HUDEP-2 (cell line): ENCODE measurements around the gene KRTAP4-4.
"Not testable (repeated sequence)": the region's sequence is repeated elsewhere in the genome, so short reads cannot be mapped to it uniquely, and the experiment has no call there.

Experiments
- DNase-seq, 76 experiments: peaks; one replicate each; lab custom pipeline; 2025; ENCODE audit not compliant: unreplicated experiment in 76 of 76; lab: John Stamatoyannopoulos, UW

Gene KRTAP4-4

DNA sequence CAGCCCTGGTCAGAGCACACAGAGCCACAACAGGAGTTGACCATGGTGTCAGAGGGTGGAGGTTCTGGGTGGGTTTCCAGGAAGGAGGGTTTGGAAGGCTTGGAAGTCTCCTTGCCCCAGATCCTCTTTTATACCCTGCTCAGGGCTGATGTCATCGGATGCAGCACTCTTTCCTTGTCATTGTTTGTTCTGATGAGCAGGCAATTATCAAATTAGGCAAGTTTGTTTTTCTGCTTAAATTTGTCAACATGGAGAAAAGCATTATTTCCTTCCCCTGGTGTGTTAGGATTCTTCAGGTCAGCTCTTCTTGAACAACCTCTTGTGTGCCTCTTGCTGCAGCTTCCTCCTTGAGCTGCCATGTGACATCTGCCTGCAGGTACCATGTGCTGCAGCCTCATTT, at the start of gene KRTAP4-4:
Gene KRTAP4-4 (minus strand): TSS at position 101 of the 400 bp plus-strand sequence. CDS start 57 bp downstream, at position 44.
- no peak for DNase-seq

- no peak for DNase-seq
Measured at GRCh38 chr17:41199421-41200078, 39.0 kb upstream of the KRTAP4-4 start.

- no peak for DNase-seq
Measured at GRCh38 chr17:41196068-41196467, 35.5 kb upstream of the KRTAP4-4 start.

DNA sequence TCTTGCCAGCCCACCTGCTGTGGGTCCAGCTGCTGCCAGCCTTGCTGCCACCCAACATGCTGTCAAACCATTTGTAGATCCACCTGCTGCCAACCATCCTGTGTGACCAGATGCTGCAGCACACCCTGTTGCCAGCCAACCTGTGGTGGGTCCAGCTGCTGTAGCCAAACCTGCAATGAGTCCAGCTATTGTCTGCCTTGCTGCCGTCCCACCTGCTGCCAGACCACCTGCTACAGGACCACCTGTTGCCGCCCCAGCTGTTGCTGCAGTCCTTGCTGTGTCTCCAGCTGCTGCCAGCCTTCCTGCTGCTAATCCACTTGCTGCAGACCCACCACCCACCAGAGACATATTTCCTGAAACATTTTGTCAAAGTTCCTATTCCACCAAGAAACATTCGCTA, 29.8 kb upstream of the KRTAP4-4 start:
- no peak for DNase-seq

DNA sequence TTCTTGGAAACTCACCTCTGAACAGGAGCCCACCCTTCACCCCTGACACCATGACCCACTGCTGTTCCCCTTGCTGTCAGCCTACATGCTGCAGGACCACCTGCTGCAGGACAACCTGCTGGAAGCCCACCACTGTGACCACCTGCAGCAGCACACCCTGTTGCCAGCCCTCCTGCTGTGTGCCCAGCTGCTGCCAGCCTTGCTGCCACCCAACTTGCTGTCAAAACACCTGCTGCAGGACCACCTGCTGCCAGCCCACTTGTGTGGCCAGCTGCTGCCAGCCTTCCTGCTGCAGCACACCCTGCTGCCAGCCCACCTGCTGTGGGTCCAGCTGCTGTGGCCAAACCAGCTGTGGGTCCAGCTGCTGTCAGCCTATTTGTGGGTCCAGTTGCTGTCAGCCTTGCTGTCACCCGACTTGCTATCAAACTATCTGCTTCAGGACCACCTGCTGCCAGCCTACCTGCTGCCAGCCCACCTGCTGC, 29.3 kb upstream of the KRTAP4-4 start, which contains the start of gene KRTAP9-1:
Gene KRTAP9-1 (plus strand): TSS at position 51 of the 482 bp plus-strand sequence. CDS start 0 bp downstream, at position 51.
- DNase-seq = not testable (repeated sequence)

- DNase-seq = no peak
Measured at GRCh38 chr17:41186872-41187271, 26.3 kb upstream of the KRTAP4-4 start.

GRCh38 chr17:41185001-41185400, 24.5 kb upstream of the KRTAP4-4 start:
- no peak for DNase-seq

DNA sequence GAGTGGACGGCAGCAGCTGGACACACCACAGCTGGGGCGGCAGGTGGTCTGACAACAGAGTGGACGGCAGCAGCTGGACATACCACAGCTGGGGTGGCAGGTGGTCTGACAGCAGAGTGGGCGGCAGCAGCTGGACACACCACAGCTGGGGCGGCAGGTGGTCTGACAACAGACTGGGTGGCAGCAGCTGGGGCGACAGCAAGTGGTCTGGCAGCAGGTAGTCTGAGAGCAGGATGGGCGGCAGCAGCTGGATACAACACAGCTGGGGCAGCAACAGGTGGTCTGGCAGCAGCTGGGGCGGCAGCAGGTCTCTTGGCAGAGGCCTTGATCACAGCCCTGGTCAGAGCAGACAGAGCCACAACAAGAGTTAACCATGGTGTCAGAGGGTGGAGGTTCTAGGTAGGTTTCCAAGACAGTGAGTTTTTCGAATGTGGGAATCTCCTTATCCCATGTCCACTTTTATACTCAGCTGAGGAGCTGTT, 24.0 kb upstream of the KRTAP4-4 start, which contains the start of gene KRTAP4-1:
Gene KRTAP4-1 (minus strand): TSS at position 432 of the 482 bp plus-strand sequence. CDS start 57 bp downstream, at position 375.
- DNase-seq = no peak

- no peak for DNase-seq
Measured at GRCh38 chr17:41178843-41179616, 18.5 kb upstream of the KRTAP4-4 start.

GRCh38 chr17:41178341-41178740, 17.8 kb upstream of the KRTAP4-4 start:
- no peak for DNase-seq

- DNase-seq = no peak
Measured at GRCh38 chr17:41177727-41178271, 17.3 kb upstream of the KRTAP4-4 start, which contains the start of gene KRTAP4-2. TSS of gene KRTAP4-2 (minus strand) at chr17:41178221. CDS start at chr17:41178164, 57 bp downstream.

GRCh38 chr17:41176744-41177387, 16.3 kb upstream of the KRTAP4-4 start:
- no peak for DNase-seq

DNA sequence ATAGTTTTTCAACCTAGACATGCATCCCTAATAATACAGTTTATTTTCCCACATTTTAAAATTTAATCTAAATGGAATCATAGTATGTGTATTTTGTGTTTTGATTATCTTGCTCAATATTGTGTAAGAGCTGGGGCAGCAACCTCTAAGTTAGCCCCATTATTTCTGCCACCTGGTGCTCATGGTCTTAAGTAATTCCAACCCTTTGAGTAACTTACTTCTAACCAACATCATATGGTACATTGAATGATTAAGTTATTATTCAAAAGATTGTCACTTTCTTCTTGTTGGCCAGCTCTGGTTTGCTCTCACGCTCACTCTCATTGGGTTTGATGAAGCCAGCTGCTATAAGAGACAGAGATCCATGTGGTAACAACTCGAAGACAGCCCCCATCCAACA, 11.3 kb upstream of the KRTAP4-4 start:
- no peak for DNase-seq

- no peak for DNase-seq
Measured at GRCh38 chr17:41168121-41168520, 7.6 kb upstream of the KRTAP4-4 start, which contains the start of gene KRTAP4-3. TSS of gene KRTAP4-3 (minus strand) at chr17:41168221. CDS start at chr17:41168172, 49 bp downstream.

DNA sequence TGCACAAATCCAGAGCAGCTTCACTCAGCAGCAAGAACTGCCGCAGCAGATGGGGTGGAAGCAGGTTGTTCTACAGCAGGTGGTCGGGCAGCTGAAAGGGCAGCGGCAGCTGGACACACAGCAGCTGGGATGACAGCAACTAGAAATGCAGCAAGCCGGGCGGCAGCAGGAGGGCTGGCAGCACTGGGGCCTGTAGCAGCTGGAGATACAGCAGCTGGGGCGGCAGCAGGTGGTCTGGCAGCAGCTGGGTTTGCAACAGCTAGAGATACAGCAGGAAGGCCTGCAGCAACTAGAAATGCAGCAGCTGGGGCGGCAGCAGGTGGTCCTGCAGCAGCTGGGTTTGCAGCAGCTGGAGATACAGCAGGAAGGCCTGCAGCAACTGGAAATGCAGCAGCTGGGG, 7.0 kb upstream of the KRTAP4-4 start:
- no peak for DNase-seq

DNA sequence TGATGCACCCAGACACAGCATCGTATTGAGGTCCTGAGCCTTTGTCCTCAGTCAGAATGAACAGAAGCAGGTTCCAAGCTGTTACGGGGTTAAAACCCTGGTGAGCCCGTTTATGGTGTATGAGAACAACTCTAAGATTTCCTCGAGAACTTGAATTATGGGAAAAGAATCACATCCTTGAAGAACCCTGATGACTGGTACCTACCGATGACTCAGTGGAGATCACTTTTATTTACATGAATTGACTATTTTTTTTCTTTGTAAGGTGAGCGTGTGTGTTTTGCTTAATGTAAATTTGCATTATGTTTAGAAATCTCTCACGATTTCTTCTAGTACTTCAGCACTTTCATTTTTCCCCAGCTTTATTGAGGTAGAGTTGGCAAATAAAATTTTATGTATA, 3.3 kb upstream of the KRTAP4-4 start:
- DNase-seq = no peak

GRCh38 chr17:41160190-41160589, 358 bp downstream of the KRTAP4-4 start:
- DNase-seq = not testable (repeated sequence)

DNA sequence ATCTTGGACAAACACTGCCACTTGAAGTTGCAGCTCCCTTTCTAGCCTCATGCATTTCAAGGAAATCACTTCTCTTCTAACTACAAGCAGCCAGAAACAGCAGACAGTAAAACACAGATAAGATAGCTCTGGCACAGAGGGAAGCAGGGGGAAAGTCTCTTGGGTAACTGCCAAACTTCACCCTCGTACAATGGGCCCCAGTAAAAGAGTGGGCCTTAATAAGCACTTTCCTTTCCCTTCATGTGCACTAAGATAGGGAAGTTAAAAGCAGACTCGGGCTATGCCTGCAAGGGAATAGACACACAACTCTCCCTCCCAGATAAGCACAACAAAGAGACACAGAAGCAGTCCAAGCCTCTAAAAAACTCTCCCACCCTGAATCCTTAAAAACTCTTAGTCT, 6.7 kb downstream of the KRTAP4-4 start:
- no peak for DNase-seq

GRCh38 chr17:41151525-41151924, 9.0 kb downstream of the KRTAP4-4 start:
- no peak for DNase-seq

DNA sequence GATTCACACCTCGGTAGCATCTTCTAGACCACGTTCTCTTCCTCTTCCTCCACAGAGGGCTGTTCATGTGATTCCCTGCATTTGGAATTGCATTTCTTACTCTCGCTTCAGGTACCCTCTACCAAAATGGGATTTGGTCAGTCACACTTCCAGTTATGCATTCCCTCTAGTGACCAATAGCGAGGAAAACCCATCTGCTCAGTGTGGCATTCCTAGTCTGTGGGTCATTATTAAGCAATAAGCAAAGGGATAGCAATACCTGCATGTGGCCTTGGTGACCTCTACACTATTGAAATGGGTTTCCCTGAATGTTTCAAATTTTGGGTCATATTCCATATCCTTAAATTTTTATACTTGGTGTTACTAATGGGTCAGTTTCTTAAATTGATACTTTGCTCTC, 10.5 kb downstream of the KRTAP4-4 start:
- DNase-seq = no peak

DNA sequence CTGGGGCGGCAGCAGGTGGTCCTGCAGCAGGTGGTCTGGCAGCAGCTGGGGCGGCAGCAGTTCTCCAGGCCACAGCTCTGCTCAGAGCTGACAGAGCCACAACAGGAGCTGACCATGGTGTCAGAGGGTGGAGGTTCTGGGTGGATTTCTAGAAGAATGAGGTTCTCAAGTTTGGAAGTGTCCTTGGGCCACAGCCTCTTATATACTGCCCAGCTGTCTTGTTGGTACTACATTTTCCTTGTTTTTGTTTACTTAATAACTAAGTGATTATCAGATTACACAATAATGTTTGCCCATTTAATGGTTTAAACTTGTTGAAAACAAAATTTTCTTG, 10.9 kb downstream of the KRTAP4-4 start, which contains the start of gene KRTAP4-5:
Gene KRTAP4-5 (minus strand): TSS at position 174 of the 334 bp plus-strand sequence. CDS start 58 bp downstream, at position 116.
- DNase-seq = no peak
